HG02588 (cell line): ENCODE data around the gene UNC5C.

Source experiments
- ATAC-seq: cut with Tn5 transposase; IDR thresholded peaks from one replicate; pipeline ENCODE4 v1.9.1; 2021; ENCODE audit warnings: mild to moderate bottlenecking, moderate library complexity; ENCODE audit not compliant: unreplicated experiment

UNC5C gene

GRCh38 chr4:95469617-95470016 lies 79.2 kb downstream of the UNC5C start:
- ATAC-seq = no peak

GRCh38 chr4:95466791-95467190 lies 82.0 kb downstream of the UNC5C start:
- ATAC-seq = no peak

GRCh38 chr4:95465010-95465409 lies 83.8 kb downstream of the UNC5C start:
- no peak for ATAC-seq

- ATAC-seq = no peak
These were observed 85.9 kb downstream of the UNC5C start for GRCh38 chr4:95462921-95463320.

- no peak for ATAC-seq
These were observed 91.4 kb downstream of the UNC5C start for GRCh38 chr4:95457353-95457752.

DNA sequence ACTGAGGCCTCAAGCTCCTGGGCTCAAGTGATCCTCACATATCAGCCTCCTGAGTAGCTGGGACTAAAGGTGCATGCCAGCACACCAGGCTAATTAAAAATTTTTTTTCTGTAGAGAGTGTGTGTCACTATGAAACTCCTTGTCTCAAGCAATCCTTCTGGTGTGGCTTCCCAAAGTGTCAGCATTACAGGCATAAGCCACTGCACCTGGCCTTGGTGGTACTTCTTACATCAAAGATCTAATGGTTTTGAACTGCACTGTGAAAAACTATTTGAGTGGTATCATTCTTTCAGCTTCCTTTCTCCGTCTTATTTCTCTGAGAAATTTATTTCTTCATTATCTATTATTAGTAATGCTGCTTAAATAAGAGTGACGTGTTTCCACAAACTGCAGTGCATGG lies 98.5 kb downstream of the UNC5C start:
- no peak for ATAC-seq

- ATAC-seq = no peak
These were observed 102.6 kb downstream of the UNC5C start for GRCh38 chr4:95446173-95446572.

DNA sequence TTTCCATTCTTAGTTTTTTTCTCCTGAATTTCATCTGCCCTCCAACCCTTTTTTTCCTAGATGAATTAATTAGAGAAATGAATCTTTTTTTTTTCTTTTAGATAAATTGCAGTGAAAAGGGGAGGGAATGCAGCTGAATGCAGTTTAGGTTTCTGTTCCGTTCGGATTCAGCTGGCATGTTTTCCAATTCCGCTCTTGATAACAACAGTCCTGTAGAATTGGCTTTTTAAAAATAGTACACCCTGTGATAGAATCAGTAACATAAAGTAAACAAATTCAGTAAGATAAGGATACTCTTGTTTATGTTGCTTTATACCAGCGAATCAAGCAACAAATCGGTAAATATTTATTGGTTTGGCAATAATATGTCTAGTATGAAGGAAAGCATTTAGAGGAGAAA lies 103.5 kb downstream of the UNC5C start:
- no peak for ATAC-seq

GRCh38 chr4:95444812-95445211 lies 104.0 kb downstream of the UNC5C start:
- no peak for ATAC-seq

DNA sequence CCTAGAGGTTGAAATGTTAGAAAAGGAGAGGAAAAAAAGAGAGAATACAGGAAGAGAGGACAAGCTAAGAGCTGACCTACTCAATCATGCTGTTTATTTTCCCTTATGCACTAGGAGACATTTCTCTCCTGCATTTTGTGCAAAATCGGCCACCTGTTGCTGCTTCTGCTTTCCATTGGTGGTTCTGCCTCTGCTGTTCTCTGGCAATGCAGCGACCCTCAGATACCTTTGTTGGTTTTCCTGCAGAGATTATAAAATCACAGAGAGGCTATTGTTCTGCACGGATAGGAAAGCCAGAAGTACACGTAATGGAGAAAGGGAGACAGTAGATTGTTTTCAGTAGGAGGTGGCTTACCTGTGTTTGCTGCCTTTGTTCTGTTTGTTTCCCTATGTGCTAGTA lies 108.9 kb downstream of the UNC5C start:
- no peak for ATAC-seq

DNA sequence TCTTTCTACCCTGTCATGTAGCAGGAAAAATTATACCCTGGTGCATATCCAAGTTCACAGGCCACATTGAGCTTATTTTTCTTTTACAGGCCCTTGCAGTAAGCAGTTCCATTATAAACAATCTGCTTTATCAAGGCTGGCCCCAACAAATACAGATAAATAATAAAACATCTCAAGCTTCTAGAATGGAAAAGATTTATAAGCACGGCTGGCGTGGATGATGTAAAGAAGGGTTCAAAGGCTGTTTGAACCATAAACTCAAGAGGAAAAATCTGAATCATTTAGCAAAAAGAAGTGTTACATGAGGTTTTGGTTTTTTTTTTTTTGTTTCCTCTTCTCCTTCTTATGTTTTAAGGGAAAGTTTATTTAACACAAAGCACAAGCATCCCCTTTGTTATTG lies 109.7 kb downstream of the UNC5C start:
- no peak for ATAC-seq

DNA sequence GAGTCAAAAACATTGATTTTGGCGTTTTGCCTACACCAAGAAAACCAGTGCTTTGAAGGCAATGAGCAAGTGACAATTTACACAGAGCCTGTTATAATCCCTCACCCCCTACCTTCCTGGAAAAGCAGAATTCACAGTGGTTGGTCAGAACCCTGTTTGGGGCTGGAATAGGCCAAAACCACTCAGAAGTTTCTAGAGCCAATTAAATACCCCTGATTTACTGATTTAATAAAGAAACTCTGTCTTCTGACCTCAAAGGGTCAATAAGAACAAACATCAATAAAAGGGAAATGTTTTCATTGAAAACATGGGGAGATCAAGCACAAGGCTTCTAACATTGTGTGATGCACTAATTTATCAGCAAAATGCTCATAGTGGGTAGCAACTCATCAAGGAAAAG lies 116.3 kb downstream of the UNC5C start:
- ATAC-seq = no peak

DNA sequence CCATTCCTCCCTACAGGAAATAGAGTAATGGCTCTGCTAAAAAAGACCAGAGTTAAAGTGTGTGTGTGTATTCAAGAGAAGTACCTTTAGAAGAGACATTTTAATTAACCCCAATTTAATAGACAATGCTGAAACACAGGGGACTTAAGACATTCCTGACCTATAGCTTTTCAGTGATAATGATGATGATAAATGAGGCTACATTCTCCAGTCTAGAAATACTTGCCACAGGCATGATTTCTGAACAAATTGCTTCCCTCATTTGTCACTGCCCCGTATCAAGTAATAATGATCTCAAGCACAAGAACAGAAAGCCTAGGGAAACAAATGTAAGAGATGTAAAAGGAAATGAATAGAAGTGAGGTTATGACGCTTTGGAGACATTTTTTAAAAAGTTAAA lies 117.1 kb downstream of the UNC5C start:
- ATAC-seq = no peak

DNA sequence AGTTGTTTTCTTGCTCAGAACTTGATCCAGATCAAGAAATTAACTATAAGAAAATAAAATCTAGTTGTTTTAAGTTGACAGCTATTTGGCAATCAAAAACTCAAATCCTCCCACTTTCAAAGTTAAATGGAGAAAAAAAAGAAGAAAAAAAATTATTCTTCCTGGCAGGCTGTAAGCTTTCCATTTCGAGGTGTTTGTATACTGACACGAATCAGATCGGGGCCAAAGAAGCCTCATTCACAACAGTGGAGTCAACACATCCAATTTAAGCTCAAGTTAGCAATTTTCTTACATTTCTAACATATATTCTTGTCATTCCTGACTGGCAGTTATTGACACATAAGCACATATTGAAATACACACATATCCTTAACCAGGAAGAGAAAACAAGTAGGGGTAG lies 119.4 kb downstream of the UNC5C start:
- ATAC-seq = no peak

DNA sequence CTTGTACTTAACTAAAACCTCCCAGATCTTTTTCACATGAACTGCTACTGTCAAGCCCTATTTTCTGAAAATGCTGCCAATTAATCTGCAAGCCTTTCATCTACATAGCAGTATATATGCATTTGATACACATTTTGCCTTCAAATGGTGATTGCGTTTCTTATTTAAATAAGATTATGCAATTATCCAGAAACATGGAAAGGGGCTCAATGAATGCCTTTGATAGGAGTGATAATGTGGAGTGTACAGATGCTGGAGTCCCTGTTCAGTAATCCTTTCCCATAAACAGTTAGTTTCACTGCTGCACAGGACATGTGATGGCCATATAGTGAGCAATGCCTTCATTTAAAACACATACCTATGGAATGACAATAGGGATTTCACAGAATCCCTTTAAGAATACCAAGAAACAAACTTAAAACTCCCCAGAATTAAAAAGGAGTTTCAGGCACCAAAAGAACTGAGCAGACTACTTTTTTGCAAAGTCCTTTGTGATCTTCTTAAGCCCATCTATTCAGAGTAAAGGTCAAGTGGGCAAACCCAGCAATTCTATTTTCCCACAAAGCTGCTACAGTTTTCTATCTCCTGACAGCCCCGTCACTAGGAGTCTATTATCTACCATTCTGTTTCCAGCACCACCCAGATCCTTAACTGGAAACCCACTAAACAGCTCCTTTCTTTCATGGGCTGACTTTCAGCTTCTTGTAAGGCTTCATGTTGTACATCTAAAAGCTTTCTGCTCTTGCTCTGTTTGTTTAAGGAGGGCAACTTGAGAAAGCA lies 120.3 kb downstream of the UNC5C start:
- no peak for ATAC-seq

DNA sequence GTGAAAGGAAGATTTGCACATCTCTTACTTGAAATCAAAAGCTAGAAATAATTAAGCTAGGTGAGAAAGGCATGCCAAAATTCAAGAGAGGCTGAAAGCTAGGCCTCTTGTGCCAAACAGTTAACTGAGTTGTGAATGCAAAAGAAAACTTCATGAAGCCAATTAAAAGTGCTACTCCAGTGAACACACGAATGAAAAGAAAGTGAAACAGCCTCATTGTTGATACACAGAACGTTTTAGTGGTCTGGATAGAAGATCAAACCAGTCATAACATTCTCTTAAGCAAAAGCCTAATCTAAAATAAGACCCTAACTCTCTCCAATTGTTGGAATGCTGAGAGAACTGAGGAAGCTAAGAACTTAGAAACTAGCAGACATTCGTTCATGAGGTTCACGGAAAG lies 122.3 kb downstream of the UNC5C start:
- ATAC-seq = no peak

DNA sequence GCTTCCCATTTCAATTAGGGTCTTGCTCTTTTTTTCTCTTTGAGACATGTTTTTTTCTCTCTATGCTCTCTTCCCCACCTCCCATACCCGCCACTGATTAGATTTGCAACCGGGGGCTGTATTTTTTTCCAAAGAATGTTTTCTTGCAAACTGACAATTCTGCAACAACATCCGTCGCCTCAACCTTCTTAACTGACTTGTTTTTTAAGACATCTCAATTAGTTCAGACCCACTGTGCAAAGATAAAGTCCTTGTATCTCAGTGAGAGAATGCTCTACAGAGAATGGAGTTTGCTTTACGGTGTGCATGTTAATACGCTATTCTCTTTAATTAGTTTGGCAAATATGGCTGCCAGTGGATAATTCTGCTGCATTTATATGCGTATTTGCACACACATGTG lies 126.3 kb downstream of the UNC5C start:
- ATAC-seq = no peak

DNA sequence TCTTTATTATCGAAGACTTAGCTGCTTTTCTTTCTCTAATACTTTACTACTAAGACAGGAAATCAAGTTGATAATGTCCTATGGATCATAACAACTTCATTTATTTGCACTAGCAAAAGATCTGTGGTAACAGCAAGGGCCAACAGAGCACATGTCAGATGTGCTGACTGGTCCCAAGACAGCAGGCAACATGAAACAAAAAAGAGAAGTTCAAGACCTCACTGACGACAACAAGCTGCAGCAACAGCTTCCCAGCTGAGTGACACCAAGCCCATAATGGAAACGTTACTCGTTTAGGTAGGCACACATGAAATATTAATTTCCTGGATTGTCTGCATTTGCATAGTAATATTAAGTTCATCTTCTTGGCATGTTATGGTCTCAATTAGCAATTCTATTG lies 126.9 kb downstream of the UNC5C start:
- no peak for ATAC-seq

GRCh38 chr4:95417531-95417930 lies 131.2 kb downstream of the UNC5C start:
- no peak for ATAC-seq

GRCh38 chr4:95415346-95415771 lies 133.4 kb downstream of the UNC5C start:
- ATAC-seq = no peak

DNA sequence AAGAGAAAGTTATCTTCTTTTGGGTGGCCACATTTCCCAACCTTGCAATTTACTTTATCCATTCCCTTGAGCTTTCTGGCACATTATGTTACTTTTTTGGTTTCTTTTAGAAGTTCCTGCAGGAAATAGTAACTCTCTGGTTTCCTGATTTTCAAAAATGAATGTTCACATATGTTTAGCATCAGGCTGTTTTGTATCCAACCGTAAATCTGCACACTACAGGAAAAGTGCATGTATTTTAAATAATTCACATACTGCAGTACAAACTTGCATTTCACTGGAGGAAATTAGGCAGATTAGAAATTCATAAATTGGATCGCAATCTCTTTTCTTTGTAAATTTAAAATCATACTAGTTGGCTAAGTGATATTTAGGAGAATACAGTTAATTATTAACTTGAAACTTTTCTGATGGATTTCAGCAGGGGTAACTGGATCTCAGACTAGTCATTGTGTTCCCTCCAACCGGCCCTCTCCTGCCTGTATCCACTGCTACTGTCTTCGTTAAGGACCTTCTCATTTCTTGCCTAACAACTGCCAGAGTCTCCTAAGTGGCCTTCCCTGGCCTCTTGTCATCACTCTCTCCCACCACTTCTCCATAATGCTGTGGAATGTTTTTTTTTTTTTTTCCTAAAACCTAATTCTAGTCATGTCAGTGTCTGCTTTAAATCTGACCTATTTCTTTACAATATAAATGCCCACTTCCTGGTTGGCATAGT lies 137.2 kb downstream of the UNC5C start:
- ATAC-seq = no peak

GRCh38 chr4:95410387-95410977 lies 138.3 kb downstream of the UNC5C start:
- ATAC-seq = no peak
